ENCODE measurements around the gene TTLL1.

DNA sequence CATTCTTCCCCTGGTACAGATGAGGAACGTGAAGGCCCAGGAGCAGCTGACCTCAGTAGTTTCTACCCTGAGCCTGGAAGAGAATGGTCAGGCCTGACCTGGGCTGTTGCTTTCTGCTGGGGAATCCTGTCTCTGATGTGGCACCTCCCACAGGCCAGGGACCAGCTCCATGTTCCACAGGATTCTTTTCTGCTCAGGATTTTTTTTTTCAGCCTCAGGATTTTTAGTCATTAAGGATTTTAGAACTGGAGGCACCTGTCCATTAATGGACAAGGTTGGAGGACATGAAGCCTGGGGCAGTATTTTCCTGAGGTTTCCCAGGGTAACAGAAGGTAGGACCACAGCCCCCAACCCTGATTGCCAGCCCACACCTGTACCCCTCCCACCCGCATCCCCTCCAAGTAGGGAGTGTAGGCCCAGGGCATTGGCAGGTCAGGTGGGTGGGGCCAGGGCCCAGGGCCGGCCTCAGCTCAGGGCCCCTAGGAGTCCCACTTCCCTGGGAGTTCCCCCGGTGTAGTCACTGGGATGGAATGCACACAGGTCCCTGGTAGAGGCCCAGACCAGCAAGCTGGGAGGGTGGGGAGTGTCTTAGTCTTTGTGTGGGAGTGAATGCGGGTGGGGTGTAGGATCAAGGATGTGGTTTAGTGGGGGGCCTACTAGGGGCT, 37.4 kb upstream of the TTLL1 start:
- TF ChIP-seq, protein P1, sequence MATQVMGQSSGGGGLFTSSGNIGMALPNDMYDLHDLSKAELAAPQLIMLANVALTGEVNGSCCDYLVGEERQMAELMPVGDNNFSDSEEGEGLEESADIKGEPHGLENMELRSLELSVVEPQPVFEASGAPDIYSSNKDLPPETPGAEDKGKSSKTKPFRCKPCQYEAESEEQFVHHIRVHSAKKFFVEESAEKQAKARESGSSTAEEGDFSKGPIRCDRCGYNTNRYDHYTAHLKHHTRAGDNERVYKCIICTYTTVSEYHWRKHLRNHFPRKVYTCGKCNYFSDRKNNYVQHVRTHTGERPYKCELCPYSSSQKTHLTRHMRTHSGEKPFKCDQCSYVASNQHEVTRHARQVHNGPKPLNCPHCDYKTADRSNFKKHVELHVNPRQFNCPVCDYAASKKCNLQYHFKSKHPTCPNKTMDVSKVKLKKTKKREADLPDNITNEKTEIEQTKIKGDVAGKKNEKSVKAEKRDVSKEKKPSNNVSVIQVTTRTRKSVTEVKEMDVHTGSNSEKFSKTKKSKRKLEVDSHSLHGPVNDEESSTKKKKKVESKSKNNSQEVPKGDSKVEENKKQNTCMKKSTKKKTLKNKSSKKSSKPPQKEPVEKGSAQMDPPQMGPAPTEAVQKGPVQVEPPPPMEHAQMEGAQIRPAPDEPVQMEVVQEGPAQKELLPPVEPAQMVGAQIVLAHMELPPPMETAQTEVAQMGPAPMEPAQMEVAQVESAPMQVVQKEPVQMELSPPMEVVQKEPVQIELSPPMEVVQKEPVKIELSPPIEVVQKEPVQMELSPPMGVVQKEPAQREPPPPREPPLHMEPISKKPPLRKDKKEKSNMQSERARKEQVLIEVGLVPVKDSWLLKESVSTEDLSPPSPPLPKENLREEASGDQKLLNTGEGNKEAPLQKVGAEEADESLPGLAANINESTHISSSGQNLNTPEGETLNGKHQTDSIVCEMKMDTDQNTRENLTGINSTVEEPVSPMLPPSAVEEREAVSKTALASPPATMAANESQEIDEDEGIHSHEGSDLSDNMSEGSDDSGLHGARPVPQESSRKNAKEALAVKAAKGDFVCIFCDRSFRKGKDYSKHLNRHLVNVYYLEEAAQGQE (IDR thresholded peaks at IDR 0.05; ENCODE audit: insufficient read depth in 1 of 2, low read depth in 2 of 2, low read length in 1 of 2), result no peak
- TF ChIP-seq SIN3A (IDR thresholded peaks at IDR 0.05; ENCODE audit: borderline replicate concordance, insufficient read depth, low read depth, low read length), result no peak

All from Panc1 (cell line).